Vagina (tissue), 2 donors: ENCODE results near the gene PLA2G4B. TPM values are rescaled to one million over a fixed set of nuclear protein-coding genes. Genes with fewer than 3 reads are reported as not detected.

Source experiments
- DNase-seq, 2 donors: peaks; one replicate each; pipeline ENCODE4 v3.0.0-alpha.2; 2017; ENCODE audit errors: extremely low spot score in 2 of 2
- H3K27ac ChIP-seq: fragments of 200-600 bp; sonication (generic); one replicate; pipeline ENCODE4 v1.5.1; 2019
- H3K27me3 ChIP-seq: fragments of 200-600 bp; sonication (generic); one replicate; pipeline ENCODE4 v1.5.1; 2019
- H3K36me3 ChIP-seq, 2 donors: fragments of 200-600 bp; sonication (generic); one replicate each; pipeline ENCODE4 v1.5.1; 2017 to 2019
- H3K4me1 ChIP-seq: fragments of 200-600 bp; sonication (generic); one replicate; pipeline ENCODE4 v1.5.1; 2019
- H3K4me3 ChIP-seq, 2 donors: fragments of 200-600 bp; sonication (generic); 1 replicate in 1 of 2; 2 replicates in 1 of 2; pipeline ENCODE4 v1.5.1; 2016 to 2019
- H3K9me3 ChIP-seq: fragments of 200-600 bp; sonication (generic); one replicate; pipeline ENCODE4 v1.5.1; 2019
- POLR2A ChIP-seq, 2 donors: fragments of 450-650 bp; IDR thresholded peaks; one replicate each; pipeline ENCODE4 v1.6.1; 2017; ENCODE audit warnings: antibody characterized with exemption in 2 of 2, mild to moderate bottlenecking in 2 of 2, moderate library complexity in 2 of 2
- POLR2AphosphoS5 ChIP-seq, 2 donors: sonication (generic); formaldehyde crosslinking; IDR thresholded peaks; one replicate each; pipeline ENCODE4 v1.9.0; 2017; ENCODE audit warnings: antibody characterized with exemption in 2 of 2, mild to moderate bottlenecking in 2 of 2, low read depth in 1 of 2; ENCODE audit not compliant: insufficient read depth in 1 of 2
- intact Hi-C: fragments of 100-400 bp; cut with DNase I; formaldehyde crosslinking; loops from one replicate; pipeline ENCODE4 v1.15.1; 2023
- total RNA-seq: library from RNA; depleted of rRNA; stranded (reverse); fragments of >200 nt; gene quantifications from one replicate; pipeline ENCODE4 v1.2.3, GENCODE V29; 2016
- TF ChIP-seq, protein P1 (sequence below), 3 experiments: fragments of 450-650 bp in 2 of 3; fragments of 200-600 bp in 1 of 3; sonication (generic) in 1 of 3; IDR thresholded peaks; one replicate each; pipeline ENCODE4 v1.5.1; 2017 to 2019; ENCODE audit warnings: antibody characterized with exemption in 3 of 3, mild to moderate bottlenecking in 2 of 3, moderate library complexity in 2 of 3

Gene PLA2G4B
- total RNA-seq, 1 donor from 2014 or later: 34.1 TPM

DNA sequence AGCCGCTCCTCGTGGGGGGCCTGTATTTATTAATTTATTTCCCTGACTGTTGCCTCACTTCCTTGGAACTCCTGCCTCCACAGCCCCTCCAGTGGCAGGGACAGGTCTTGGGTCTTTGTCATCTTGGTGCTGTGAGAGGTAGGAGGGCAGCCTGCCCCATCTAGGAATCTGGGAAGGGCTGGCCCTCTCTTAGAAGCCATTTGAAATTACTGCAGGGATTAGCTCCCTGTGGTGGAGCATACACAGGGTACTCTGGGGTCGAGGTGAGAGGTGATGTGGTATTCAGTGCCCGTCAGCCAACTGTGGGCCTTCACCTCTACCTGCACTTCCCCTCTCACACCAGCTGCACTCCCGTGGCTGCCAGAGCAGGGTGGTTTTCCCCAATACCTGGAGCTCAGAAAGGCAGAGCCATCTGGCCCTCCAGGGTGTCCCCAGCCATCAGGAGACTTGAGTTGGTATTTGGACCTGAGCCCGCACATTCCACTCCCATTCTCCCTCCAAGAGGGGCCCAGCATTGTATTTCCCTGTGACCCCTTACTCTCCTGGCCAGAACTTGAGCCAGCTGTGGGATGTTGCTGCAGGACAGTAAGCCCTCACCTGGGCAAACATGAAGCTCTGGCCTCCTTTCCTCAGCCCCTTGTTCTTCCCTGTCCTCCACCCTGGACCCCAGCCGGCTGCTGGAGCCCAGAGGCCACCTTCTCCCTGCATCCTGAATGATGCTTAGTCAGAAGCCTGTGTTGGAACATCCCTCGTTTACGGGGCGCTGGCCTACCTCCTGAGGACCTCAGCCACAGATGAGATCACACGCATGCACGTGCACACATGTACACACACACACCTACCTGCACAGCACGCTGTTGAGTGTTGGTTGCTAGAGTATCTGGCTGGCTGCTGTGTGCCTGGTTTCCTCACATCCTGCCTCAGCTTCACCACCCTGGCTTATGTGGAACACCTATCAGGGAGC, 12.8 kb upstream of the PLA2G4B start:
- no peaks in the 10 kb centered on the region for H3K9me3 ChIP-seq
- H3K27ac ChIP-seq: no peak overlapping the region
- H3K4me3 ChIP-seq: no peak overlapping the region
- DNase-seq: no peak
- H3K36me3 ChIP-seq: peaks cover 0 to 38% of the 10 kb centered on the region in 2 donors
- TF ChIP-seq, protein P1, sequence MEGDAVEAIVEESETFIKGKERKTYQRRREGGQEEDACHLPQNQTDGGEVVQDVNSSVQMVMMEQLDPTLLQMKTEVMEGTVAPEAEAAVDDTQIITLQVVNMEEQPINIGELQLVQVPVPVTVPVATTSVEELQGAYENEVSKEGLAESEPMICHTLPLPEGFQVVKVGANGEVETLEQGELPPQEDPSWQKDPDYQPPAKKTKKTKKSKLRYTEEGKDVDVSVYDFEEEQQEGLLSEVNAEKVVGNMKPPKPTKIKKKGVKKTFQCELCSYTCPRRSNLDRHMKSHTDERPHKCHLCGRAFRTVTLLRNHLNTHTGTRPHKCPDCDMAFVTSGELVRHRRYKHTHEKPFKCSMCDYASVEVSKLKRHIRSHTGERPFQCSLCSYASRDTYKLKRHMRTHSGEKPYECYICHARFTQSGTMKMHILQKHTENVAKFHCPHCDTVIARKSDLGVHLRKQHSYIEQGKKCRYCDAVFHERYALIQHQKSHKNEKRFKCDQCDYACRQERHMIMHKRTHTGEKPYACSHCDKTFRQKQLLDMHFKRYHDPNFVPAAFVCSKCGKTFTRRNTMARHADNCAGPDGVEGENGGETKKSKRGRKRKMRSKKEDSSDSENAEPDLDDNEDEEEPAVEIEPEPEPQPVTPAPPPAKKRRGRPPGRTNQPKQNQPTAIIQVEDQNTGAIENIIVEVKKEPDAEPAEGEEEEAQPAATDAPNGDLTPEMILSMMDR (IDR thresholded peaks at IDR 0.05): no peak
- no peak for TF ChIP-seq POLR2A (IDR thresholded peaks at IDR 0.05)
- TF ChIP-seq POLR2AphosphoS5 (IDR thresholded peaks at IDR 0.05; ENCODE audit: insufficient read depth in 1 of 2, low read depth in 1 of 2): no peak
- no peaks in the 10 kb centered on the region for H3K27me3 ChIP-seq
- H3K4me1 ChIP-seq: peaks cover 34% of the 10 kb centered on the region
- intact Hi-C loops: no loop called here

DNA sequence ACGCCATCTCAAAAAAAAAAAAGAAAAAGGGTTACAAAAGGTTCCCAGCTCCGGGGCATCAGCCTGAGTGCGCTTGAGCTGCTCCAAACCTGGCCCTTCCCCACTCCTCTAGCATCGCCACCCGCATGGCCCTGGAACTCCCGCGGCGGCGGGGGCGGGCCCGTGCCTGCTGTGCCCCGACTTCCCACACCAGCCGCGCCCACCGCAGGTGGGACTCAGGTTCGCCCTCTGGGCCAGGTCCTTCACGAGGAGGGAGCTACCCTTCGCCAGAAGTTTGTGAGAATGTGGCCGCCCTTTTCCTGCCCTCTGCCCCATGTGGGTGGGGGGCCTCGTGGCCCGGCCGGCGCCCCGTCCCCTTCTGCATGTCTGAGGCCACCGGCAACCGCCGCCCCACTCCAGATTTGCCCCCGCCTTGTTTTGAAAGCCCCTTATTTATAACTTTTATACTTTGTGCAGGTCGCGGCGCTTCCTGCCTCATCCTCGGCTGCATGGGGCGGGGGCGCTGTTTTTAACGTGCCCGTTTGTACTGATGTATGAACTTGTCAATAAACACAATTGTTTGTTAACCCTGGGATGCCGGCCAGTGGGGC, 11.3 kb upstream of the PLA2G4B start:
- peak overlapping the region; percentile 77 to 88 for H3K4me3 ChIP-seq
- no peaks in the 10 kb centered on the region for H3K9me3 ChIP-seq
- H3K27me3 ChIP-seq: no peaks in the 10 kb centered on the region
- no peak for DNase-seq
- no peak for TF ChIP-seq POLR2AphosphoS5 (IDR thresholded peaks at IDR 0.05; ENCODE audit: insufficient read depth in 1 of 2, low read depth in 1 of 2)
- TF ChIP-seq, protein P1 (IDR thresholded peaks at IDR 0.05): no peak
- TF ChIP-seq POLR2A (IDR thresholded peaks at IDR 0.05): no peak
- peaks cover 0 to 23% of the 10 kb centered on the region in 2 donors for H3K36me3 ChIP-seq
- H3K27ac ChIP-seq: peak overlapping the region; percentile 62
- H3K4me1 ChIP-seq: peaks cover 49% of the 10 kb centered on the region
- intact Hi-C loops: no loop called here

DNA sequence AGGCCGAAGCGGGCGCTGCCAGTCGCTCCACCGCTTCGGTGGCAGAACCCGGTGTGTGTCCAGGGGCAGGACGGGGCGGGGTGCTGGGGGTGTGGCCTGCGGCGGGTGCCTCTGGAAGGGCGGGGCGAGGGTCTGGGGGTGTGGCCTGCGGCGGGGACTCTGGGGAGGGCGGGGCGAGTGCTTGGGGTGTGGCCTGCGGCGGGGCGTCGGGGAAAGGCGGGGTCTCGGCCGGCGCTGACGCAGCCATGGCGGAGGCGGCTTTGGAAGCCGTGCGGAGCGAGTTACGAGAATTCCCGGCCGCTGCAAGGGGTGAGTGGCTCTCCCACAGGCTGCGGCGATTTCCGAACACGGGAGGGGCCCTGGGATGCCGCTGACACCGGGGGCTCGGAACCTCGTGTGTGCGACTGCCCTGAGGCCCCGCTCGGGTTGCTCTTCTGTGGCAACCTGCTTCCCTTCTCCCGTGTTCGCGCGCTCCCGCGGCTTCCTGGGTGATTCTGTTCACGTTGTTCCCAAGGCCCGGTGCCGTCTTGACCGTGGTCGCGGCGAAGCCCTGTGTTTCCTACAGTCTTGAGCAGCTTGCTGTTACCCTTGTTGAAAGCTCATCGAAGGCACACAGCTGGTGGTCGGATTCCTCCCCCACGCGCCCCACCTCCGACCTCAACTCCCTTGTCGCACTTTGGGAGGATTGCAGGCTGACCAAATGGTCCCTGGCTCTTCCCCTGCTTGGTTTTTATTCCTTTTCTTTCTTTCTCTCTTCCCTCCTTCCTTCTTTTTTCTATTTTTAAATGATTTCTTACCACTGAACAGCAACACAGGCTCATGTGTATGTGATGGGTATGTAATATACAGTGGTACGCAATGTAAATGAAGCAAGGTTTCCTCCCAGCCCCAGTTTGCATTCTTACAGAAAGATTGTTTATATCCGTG, 10.5 kb upstream of the PLA2G4B start, which contains the start of gene JMJD7:
Gene JMJD7, plus strand, starts transcription at position 213 of the 927 bp plus-strand sequence. Its CDS starts 33 bp downstream, at position 246.
- Histone ChIP-seq H3K36me3 (peaks cover 0 to 17% of the 10 kb centered on the region in 2 donors), H3K27me3 (no peaks in the 10 kb centered on the region), H3K27ac (peak within 1 kb of the TSS; percentile 90), H3K9me3 (no peaks in the 10 kb centered on the region), H3K4me1 (peaks cover 56% of the 10 kb centered on the region), H3K4me3 (peak within 1 kb of the TSS; percentile 77 to 88)
- TF ChIP-seq POLR2AphosphoS5 (IDR thresholded peaks at IDR 0.05; ENCODE audit: insufficient read depth in 1 of 2, low read depth in 1 of 2) (peak in 1 of 2 donors; percentile 94), POLR2A (IDR thresholded peaks at IDR 0.05) (peak in 1 of 2 donors; percentile 80)
- TF ChIP-seq, protein P1 (IDR thresholded peaks at IDR 0.05): no peak
- intact Hi-C loops: no loop called here
- peak; percentile 96 to 98 for DNase-seq

DNA sequence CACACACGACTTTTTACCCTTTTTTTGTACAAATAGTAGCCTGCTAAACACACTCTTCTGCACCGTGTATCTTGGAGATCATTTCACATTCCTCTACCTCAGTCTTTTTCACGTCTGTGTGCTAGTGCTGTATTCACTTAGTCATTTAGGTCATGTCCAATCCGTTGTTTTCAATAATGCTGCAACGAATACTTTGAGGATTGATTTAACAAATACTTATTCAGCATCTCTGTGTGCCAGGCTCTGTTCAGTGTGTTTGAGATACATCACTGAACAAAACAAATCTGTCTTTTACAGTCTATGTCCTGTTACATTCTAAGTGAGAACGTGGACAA, 9.9 kb upstream of the PLA2G4B start:
- Histone ChIP-seq H3K4me3 (peak overlapping the region; percentile 77 to 88), H3K9me3 (no peaks in the 10 kb centered on the region), H3K27me3 (no peaks in the 10 kb centered on the region), H3K4me1 (peaks cover 63% of the 10 kb centered on the region), H3K36me3 (peaks cover 0 to 12% of the 10 kb centered on the region in 2 donors), H3K27ac (peak overlapping the region; percentile 90)
- intact Hi-C loops: no loop called here
- no peak for DNase-seq
- TF ChIP-seq POLR2AphosphoS5 (IDR thresholded peaks at IDR 0.05; ENCODE audit: insufficient read depth in 1 of 2, low read depth in 1 of 2) (no peak), POLR2A (IDR thresholded peaks at IDR 0.05) (no peak)
- TF ChIP-seq, protein P1 (IDR thresholded peaks at IDR 0.05): no peak
